K562 (cell line): ENCODE results near the gene MPND. TPM values are rescaled to one million over a fixed set of nuclear protein-coding genes. Genes with fewer than 3 reads are reported as not detected.

ENCODE experiments used
- ATAC-seq: fragments of 200-7000 bp; cut with Tn5 transposase; 3 replicates; pipeline ENCODE4 v1.9.1; 2020; ENCODE audit warnings: moderate library complexity
- BruUV-seq: library from RNA; stranded (reverse); fragments of 400-500 nt; replicated peaks from 2 replicates; lab custom pipeline; 2021; lab: Mats Ljungman, UMichigan
- CTCF ChIA-PET: fragments of 300-600 bp; formaldehyde crosslinking; extraction: SDS; loops from one replicate; lab custom pipeline; 2021; ENCODE audit warnings: low intra/inter-chr PET ratio; lab: Yijun Ruan, JAX
- POLR2A ChIA-PET: fragments of 300-600, 350-650 bp; sonication (Branson Sonifier 250); formaldehyde crosslinking; extraction: SDS; loops from one replicate; lab custom pipeline; 2021; ENCODE audit warnings: antibody characterized with exemption, inconsistent platforms; lab: Yijun Ruan, JAX
- DNase-seq, 4 experiments: peaks; one replicate each; pipeline versions ENCODE4 v3.0.0 to v3.0.0-alpha.2; 2011 to 2018; ENCODE audit warnings: low spot score in 3 of 4, mixed read lengths in 3 of 4; ENCODE audit errors: extremely low read depth in 1 of 4
- FAIRE-seq: peaks from 2 replicates; lab custom pipeline; 2011; peaks lifted over from hg19 to GRCh38; lab: Jason Lieb, UNC
- H2AFZ ChIP-seq: 2 replicates; pipeline ENCODE4 v1.6.0; 2011; ENCODE audit warnings: low read depth, low read length, control low read depth, inconsistent platforms
- H3K27ac ChIP-seq: fragments of 200-600 bp; 3 replicates; pipeline ENCODE4 v1.8.0; 2011; ENCODE audit warnings: low read depth, mild to moderate bottlenecking, control low read depth, inconsistent platforms, low read length, moderate library complexity, mixed read lengths; ENCODE audit errors: extremely low read depth
- H3K27me3 ChIP-seq, 2 experiments: fragments of 300-600 bp in 1 of 2; 2 replicates in 1 of 2; 3 replicates in 1 of 2; pipeline versions ENCODE4 v1.6.0 to v1.8.0; 2011; ENCODE audit warnings: inconsistent platforms in 2 of 2, low read length in 2 of 2, mild to moderate bottlenecking in 1 of 2, mixed read lengths in 1 of 2, moderate library complexity in 1 of 2; ENCODE audit not compliant: control insufficient read depth in 2 of 2, insufficient read depth in 2 of 2
- H3K36me3 ChIP-seq: fragments of 300-600 bp; 3 replicates; pipeline ENCODE4 v1.8.0; 2011; ENCODE audit warnings: mild to moderate bottlenecking, low read length, inconsistent platforms; ENCODE audit not compliant: control insufficient read depth, insufficient read depth
- H3K4me1 ChIP-seq, 2 experiments: fragments of 200-600 bp in 1 of 2; replicated peaks in 1 of 2; 2 replicates in 1 of 2; 3 replicates in 1 of 2; pipeline versions ENCODE4 v1.5.1 to v1.8.0; 2011; ENCODE audit warnings: inconsistent platforms in 2 of 2, low read length in 2 of 2, mild to moderate bottlenecking in 1 of 2, mixed read lengths in 1 of 2, moderate library complexity in 1 of 2; ENCODE audit not compliant: control insufficient read depth in 2 of 2, insufficient read depth in 2 of 2
- H3K4me2 ChIP-seq: 2 replicates; pipeline ENCODE4 v1.6.1; 2011; ENCODE audit warnings: low read length, control low read depth, inconsistent platforms, mixed read lengths; ENCODE audit not compliant: insufficient read depth
- H3K4me3 ChIP-seq: fragments of 200-600 bp; sonication (generic), shearing (Covaris generic); 2 replicates; pipeline ENCODE4 v1.5.1; 2016; ENCODE audit warnings: control low read depth, inconsistent platforms
- H3K79me2 ChIP-seq: fragments of 200-600 bp; 3 replicates; pipeline ENCODE4 v1.8.0; 2011; ENCODE audit warnings: low read length, inconsistent platforms; ENCODE audit not compliant: control insufficient read depth, insufficient read depth
- H3K9ac ChIP-seq, 2 experiments: 2 replicates each; pipeline versions ENCODE4 v1.6.0 to v1.6.1; 2011; ENCODE audit warnings: low read depth in 2 of 2, low read length in 2 of 2, control low read depth in 1 of 2, inconsistent platforms in 1 of 2, mild to moderate bottlenecking in 1 of 2, mixed read lengths in 1 of 2; ENCODE audit not compliant: insufficient read depth in 1 of 2
- H3K9me1 ChIP-seq: one replicate; pipeline ENCODE4 v1.6.0; 2011; ENCODE audit warnings: inconsistent platforms, mild to moderate bottlenecking, low read length, moderate library complexity; ENCODE audit not compliant: control insufficient read depth, insufficient read depth
- H3K9me3 ChIP-seq: replicated peaks from 2 replicates; pipeline ENCODE4 v1.5.1; 2011; ENCODE audit warnings: low read depth, low read length, inconsistent platforms; ENCODE audit not compliant: control insufficient read depth, insufficient read depth
- H4K20me1 ChIP-seq: replicated peaks from 2 replicates; pipeline ENCODE4 v1.6.1; 2011; ENCODE audit warnings: low read length, inconsistent platforms, mixed read lengths; ENCODE audit not compliant: control insufficient read depth, insufficient read depth
- FOXP1 ChIP-seq: sonication (generic); formaldehyde crosslinking; IDR thresholded peaks from 2 replicates; pipeline ENCODE4 v1.8.0; 2022; ENCODE audit warnings: mild to moderate bottlenecking, missing genetic modification reagents
- KLF1 ChIP-seq: fragments of 450-650 bp; IDR thresholded peaks from 2 replicates; pipeline ENCODE4 v1.6.1; 2016; ENCODE audit warnings: missing genetic modification characterization, missing compliant biosample characterization
- POLR2G ChIP-seq: fragments of 200-400 bp; formaldehyde crosslinking; IDR thresholded peaks from 2 replicates; pipeline ENCODE4 v1.6.1; 2017; ENCODE audit warnings: low read depth, mild to moderate bottlenecking, antibody characterized with exemption, low read length, moderate library complexity
- RBFOX2 ChIP-seq: fragments of 200-400 bp; formaldehyde crosslinking; IDR thresholded peaks from 2 replicates; pipeline ENCODE4 v1.6.1; 2017; ENCODE audit warnings: low read depth, mild to moderate bottlenecking, low read length, moderate library complexity
- SP1 ChIP-seq: sonication (generic); formaldehyde crosslinking; IDR thresholded peaks from 2 replicates; pipeline ENCODE4 v1.8.1; 2022; ENCODE audit warnings: mild to moderate bottlenecking, missing genetic modification reagents
- ZNF274 ChIP-seq: IDR thresholded peaks from 2 replicates; pipeline ENCODE4 v1.6.1; 2011; ENCODE audit warnings: low read depth, mild to moderate bottlenecking, low read length, moderate library complexity, borderline replicate concordance
- WGBS: fragments of 100-300 bp; shearing (Covaris generic); methylation state at CpG from one replicate; pipeline ENCODE4 v1.1.6; 2016; ENCODE audit warnings: low coverage, mixed read lengths; ENCODE audit not compliant: insufficient coverage; ENCODE audit errors: missing lambda C conversion rate; 5-methylcytosine and 5-hydroxymethylcytosine counted together
- in situ Hi-C: fragments of 300-500 bp; cut with MboI; formaldehyde crosslinking; loops from 4 replicates; pipeline ENCODE4 v1.15.0; 2018; ENCODE audit warnings: inconsistent platforms, mixed read lengths
- intact Hi-C: fragments of 100-400 bp; cut with micrococcal nuclease; formaldehyde crosslinking; loops from 2 replicates; pipeline ENCODE4 v1.14.2; 2022
- polyA plus RNA-seq, 8 experiments: library from polyadenylated mRNA; depleted of rRNA in 4 of 8; stranded (reverse) in 5 of 8; unstranded in 3 of 8; fragments of >200 nt; fragmentation: Nextera tagmentation in 2 of 8; fragmentation: Illumina TruSeq in 1 of 8; extraction: Ambion mirVana in 2 of 8; extraction: Trizol in 1 of 8; gene quantifications; 2 replicates each; pipeline versions ENCODE4 v1.2.1 to v1.2.3, GENCODE V29; 2011 to 2014; ENCODE audit warnings: inconsistent platforms in 1 of 8, missing spikeins in 1 of 8
- total RNA-seq, 7 experiments: library from RNA; depleted of rRNA in 6 of 7; stranded (reverse); fragments of >200 nt in 6 of 7; fragmentation: Illumina TruSeq in 2 of 7; extraction: Trizol in 2 of 7; gene quantifications; 2 replicates each; pipeline versions ENCODE4 v1.2.1 to v1.2.3, GENCODE V29; 2011 to 2021; ENCODE audit warnings: low replicate concordance in 1 of 7

The MPND gene
- total and polyA plus RNA-seq, 9 of the 15 experiments (the other 6 are each of a cell fraction or from before 2014, with no cell fraction given): 0.25 to 14.0 (median 3.9) TPM

GRCh38 chr19:4350726-4351125 is 7.4 kb downstream of the MPND start:
- no peaks in the 10 kb centered on the region for H3K9me1 ChIP-seq
- ATAC-seq (no peak), FAIRE-seq (no peak), DNase-seq (no peak)
- no peak overlapping the region for H3K4me3 ChIP-seq
- peaks cover 0 to 22% of the 10 kb centered on the region in 2 experiments; a peak in 2 of 5 replicates for H3K4me1 ChIP-seq
- BruUV-seq: no TSS peak
- WGBS: 89% methylated on average over 9 of the region's 9 CpGs
- TF ChIP-seq SP1 (CRISPR knock-in tag) (no peak), FOXP1 (no peak), KLF1 (tag) (no peak), POLR2G (peak; percentile 41; the same call in 1 of the 2 replicates), ZNF274 (no peak), RBFOX2 (0 out of 2 replicates have a peak, but pooled peaks have one; percentile 17)
- no peak overlapping the region for H2AFZ ChIP-seq
- in situ Hi-C loops (no loop called here), intact Hi-C loops (no loop called here)
- CTCF ChIA-PET: no interaction called here
- POLR2A ChIA-PET: interaction anchor here (2.1 kb wide), 1 partner anchor 9 kb away, joined by 7 read pairs; no protein-coding TSS in a partner anchor
- no peaks in the 10 kb centered on the region for H3K27me3 ChIP-seq
- no peak overlapping the region for H3K4me2 ChIP-seq
- no peaks in the 10 kb centered on the region; the same call in 2 of the 3 replicates for H3K79me2 ChIP-seq
- no peaks in the 10 kb centered on the region for H3K9me3 ChIP-seq
- H3K36me3 ChIP-seq: peaks cover 20% of the 10 kb centered on the region; the same call in 2 of the 3 replicates
- H3K9ac ChIP-seq: peak overlapping the region in 1 of 2 experiments; percentile 79; a peak in 2 of 4 replicates
- H4K20me1 ChIP-seq: peaks cover 3% of the 10 kb centered on the region; the same call in 1 of the 2 replicates
- no peak overlapping the region for H3K27ac ChIP-seq
